HepG2 (cell line): ENCODE measurements around the gene ENDOU. TPM values are rescaled to one million over a fixed set of nuclear protein-coding genes. Genes with fewer than 3 reads are reported as not detected.

Experiments used
- polyA plus RNA-seq, 8 experiments: library from polyadenylated mRNA; depleted of rRNA in 3 of 8; stranded (reverse) in 7 of 8; unstranded in 1 of 8; fragments of >200 nt; fragmentation: Illumina TruSeq in 4 of 8; extraction: Trizol in 4 of 8; gene quantifications; 2 replicates each; pipeline versions ENCODE4 v1.2.1 to v1.2.3, GENCODE V29; 2011 to 2016; ENCODE audit warnings: low read depth in 4 of 8, missing spikeins in 1 of 8, mixed read lengths in 1 of 8; ENCODE audit not compliant: insufficient read depth in 1 of 8
- total RNA-seq, 5 experiments: library from RNA; depleted of rRNA; stranded (reverse); fragments of >200 nt; fragmentation: Illumina TruSeq; extraction: Trizol; gene quantifications; 2 replicates each; pipeline ENCODE4 v1.2.3, GENCODE V29; 2016; ENCODE audit warnings: low read depth in 1 of 5

Gene ENDOU
- total and polyA plus RNA-seq, 2 of the 13 experiments (the other 11 are each of a cell fraction or from before 2014, with no cell fraction given), result not detected

Other genes starting within 250 kb of the ENDOU start
- gene RPAP3, start 19.5 kb downstream of the ENDOU start, total RNA-seq (2016; rRNA removed; fragmentation: Illumina TruSeq; extraction: Trizol), result 32.8 and 54.2 TPM in 2 replicates
- gene RPAP3, start 19.5 kb downstream of the ENDOU start, polyA plus RNA-seq (2011; rRNA removed), result 6.0 and 8.8 TPM in 2 replicates
- gene RAPGEF3, start 33.4 kb upstream of the ENDOU start, total RNA-seq (2016; rRNA removed; fragmentation: Illumina TruSeq; extraction: Trizol), result 0.07 TPM in 1 of 2 replicates, not detected in the other
- gene RAPGEF3, start 33.4 kb upstream of the ENDOU start, polyA plus RNA-seq (2011; rRNA removed), result 0.07 and 0.37 TPM in 2 replicates
- 2.6 and 3.7 TPM in 2 replicates for gene SLC48A1, start 47.7 kb upstream of the ENDOU start, total RNA-seq (2016; rRNA removed; fragmentation: Illumina TruSeq; extraction: Trizol)
- 2.2 and 3.1 TPM in 2 replicates for gene SLC48A1, start 47.7 kb upstream of the ENDOU start, polyA plus RNA-seq (2011; rRNA removed)
- 3.7 and 4.6 TPM in 2 replicates for gene HDAC7, start 94.4 kb upstream of the ENDOU start, total RNA-seq (2016; rRNA removed; fragmentation: Illumina TruSeq; extraction: Trizol)
- 8.5 and 10.8 TPM in 2 replicates for gene HDAC7, start 94.4 kb upstream of the ENDOU start, polyA plus RNA-seq (2011; rRNA removed)
- gene VDR, start 179.5 kb upstream of the ENDOU start, total RNA-seq (2016; rRNA removed; fragmentation: Illumina TruSeq; extraction: Trizol), result 0.21 and 0.33 TPM in 2 replicates
- 0.08 and 0.13 TPM in 2 replicates for gene VDR, start 179.5 kb upstream of the ENDOU start, polyA plus RNA-seq (2011; rRNA removed)
- 132 and 134 TPM in 2 replicates for gene TMEM106C, start 238.1 kb upstream of the ENDOU start, total RNA-seq (2016; rRNA removed; fragmentation: Illumina TruSeq; extraction: Trizol)
- gene TMEM106C, start 238.1 kb upstream of the ENDOU start, polyA plus RNA-seq (2011; rRNA removed), result 191 and 192 TPM in 2 replicates